ENCODE measurements around the gene CFAP46. TPM values are rescaled to one million over a fixed set of nuclear protein-coding genes. Genes with fewer than 3 reads are reported as not detected.

Gene CFAP46
- total and polyA plus RNA-seq, 10 of the 15 experiments (the other 5 are each of a cell fraction or from before 2014, with no cell fraction given) = 0.01 to 0.18 (median 0.03) TPM; not detected in 7

DNA sequence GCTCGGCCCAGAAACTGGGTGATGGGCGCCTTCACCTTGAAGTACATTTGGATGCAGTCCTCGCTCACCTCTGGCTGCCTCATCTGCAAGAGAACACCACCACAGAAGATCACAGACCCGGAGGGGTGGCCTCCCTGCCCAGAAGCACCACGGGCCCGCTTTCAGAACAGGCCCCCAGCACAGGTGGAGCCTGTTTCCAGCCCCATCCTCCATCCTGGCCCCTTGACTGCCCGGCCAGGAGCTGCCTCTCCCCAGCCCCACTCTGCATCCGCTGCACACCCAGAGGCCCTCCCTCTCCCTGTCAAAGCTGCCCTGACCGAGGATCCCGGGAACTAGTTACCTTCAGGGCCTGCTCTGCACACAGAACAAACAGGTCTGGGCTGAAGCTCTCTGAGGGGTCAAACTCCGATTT is 724 bp downstream of the CFAP46 start (continued):
- TF ChIP-seq NR2C1 (IDR thresholded peaks at IDR 0.05) (no peak), CTCF (IDR thresholded peaks at IDR 0.05 in 2 of 3, conservative IDR thresholded peaks at IDR 0.05 in 1 of 3; ENCODE audit: control insufficient read depth in 2 of 3, extremely low read depth in 1 of 3, insufficient read depth in 1 of 3, low read depth in 3 of 3, low read length in 3 of 3) (no peak), PKNOX1 (IDR thresholded peaks at IDR 0.05) (no peak), JUNB (IDR thresholded peaks at IDR 0.05) (no peak), ASH2L (IDR thresholded peaks at IDR 0.05; ENCODE audit: borderline replicate concordance, low read depth) (no peak)
- TF ChIP-seq, protein P1, sequence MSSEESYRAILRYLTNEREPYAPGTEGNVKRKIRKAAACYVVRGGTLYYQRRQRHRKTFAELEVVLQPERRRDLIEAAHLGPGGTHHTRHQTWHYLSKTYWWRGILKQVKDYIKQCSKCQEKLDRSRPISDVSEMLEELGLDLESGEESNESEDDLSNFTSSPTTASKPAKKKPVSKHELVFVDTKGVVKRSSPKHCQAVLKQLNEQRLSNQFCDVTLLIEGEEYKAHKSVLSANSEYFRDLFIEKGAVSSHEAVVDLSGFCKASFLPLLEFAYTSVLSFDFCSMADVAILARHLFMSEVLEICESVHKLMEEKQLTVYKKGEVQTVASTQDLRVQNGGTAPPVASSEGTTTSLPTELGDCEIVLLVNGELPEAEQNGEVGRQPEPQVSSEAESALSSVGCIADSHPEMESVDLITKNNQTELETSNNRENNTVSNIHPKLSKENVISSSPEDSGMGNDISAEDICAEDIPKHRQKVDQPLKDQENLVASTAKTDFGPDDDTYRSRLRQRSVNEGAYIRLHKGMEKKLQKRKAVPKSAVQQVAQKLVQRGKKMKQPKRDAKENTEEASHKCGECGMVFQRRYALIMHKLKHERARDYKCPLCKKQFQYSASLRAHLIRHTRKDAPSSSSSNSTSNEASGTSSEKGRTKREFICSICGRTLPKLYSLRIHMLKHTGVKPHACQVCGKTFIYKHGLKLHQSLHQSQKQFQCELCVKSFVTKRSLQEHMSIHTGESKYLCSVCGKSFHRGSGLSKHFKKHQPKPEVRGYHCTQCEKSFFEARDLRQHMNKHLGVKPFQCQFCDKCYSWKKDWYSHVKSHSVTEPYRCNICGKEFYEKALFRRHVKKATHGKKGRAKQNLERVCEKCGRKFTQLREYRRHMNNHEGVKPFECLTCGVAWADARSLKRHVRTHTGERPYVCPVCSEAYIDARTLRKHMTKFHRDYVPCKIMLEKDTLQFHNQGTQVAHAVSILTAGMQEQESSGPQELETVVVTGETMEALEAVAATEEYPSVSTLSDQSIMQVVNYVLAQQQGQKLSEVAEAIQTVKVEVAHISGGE (CRISPR knock-in tag; IDR thresholded peaks at IDR 0.05) = no peak
